ENCODE measurements around the gene ADORA1.

The ADORA1 gene

DNA sequence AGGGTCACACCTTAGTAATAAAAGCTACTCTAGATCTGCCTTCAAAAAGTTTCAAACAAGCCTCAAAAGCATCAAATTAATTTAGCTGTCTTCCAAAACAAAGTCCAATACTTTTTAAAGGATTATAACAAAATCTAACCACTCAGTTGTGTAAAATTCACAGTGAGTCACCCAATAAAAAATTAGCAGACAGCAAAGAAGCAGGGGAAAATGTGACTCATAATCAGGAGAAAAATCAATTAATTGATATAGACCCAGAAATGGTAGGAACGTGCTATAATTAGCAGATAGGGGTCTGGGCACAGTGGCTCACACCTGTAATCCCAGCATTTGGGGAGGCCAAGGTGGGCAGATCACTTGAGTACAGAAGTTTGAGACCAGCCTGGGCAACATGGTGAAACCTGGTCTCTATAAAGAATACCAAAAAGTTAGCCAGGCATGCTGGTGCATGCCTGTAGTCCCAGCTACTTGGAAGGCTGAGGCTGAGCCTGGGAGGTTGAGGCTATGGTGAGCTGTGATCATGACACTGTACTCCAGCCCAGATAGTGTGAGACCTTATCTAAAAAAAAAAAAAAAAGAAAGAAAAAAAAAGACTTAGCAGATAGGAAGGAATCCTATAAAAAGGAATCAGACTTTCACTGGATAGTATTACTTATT, 33.6 kb upstream of the ADORA1 start:
- no peak for TF ChIP-seq CTCF (IDR thresholded peaks at IDR 0.05; ENCODE audit: low read depth, low read length)
- DNase-seq (ENCODE audit: low read depth, low spot score): no peak
- in situ Hi-C loops (cut with HindIII; ENCODE audit: low sequenced_read_pairs): no loop called here
- H3K4me3 ChIP-seq (ENCODE audit: low read depth, low read length): no peak overlapping the region

DNA sequence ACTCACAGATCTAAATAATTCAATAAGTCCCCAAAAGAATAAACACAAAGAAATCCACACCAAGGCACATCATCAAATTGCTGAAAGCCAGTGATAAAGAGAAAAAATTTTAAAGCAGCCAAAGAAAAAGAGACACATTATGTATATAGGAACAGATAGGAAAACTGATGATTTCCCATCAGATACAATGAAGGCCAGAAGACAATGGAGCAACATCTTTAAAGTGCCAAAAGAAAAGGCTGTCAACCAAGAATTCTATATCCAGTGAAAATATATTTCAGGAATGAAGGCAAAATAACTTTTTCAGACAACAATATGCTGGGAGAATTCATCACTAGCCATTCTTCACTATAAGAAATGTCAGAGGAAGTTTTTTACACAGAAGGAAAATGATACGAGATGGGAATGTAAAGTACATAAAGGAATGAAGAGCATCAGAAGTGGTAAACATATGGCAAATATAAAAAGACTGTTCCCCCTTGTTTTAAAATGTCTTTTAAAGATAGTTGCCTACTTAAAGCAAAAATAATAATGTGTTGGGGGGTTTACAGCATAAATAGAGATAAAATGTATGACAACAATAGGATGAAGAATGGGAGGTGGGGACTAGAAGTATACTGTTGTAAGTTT, 32.4 kb upstream of the ADORA1 start:
- in situ Hi-C loops (cut with HindIII; ENCODE audit: low sequenced_read_pairs): no loop called here
- DNase-seq (ENCODE audit: low read depth, low spot score): no peak
- TF ChIP-seq CTCF (IDR thresholded peaks at IDR 0.05; ENCODE audit: low read depth, low read length): no peak
- H3K4me3 ChIP-seq (ENCODE audit: low read depth, low read length): no peak overlapping the region

- TF ChIP-seq CTCF (IDR thresholded peaks at IDR 0.05; ENCODE audit: low read depth, low read length): no peak
- in situ Hi-C loops (cut with HindIII; ENCODE audit: low sequenced_read_pairs): no loop called here
These were observed 31.0 kb upstream of the ADORA1 start for GRCh38 chr1:203096566-203096965.

GRCh38 chr1:203097001-203097400, 30.5 kb upstream of the ADORA1 start:
- DNase-seq (ENCODE audit: low read depth, low spot score): no peak
- H3K4me3 ChIP-seq (ENCODE audit: low read depth, low read length): no peak overlapping the region
- no peak for TF ChIP-seq CTCF (IDR thresholded peaks at IDR 0.05; ENCODE audit: low read depth, low read length)
- in situ Hi-C loops (cut with HindIII; ENCODE audit: low sequenced_read_pairs): no loop called here

More at GRCh38 chr1:203096566-203096965, 31.0 kb upstream of the ADORA1 start:
- no peak for DNase-seq (ENCODE audit: low read depth, low spot score)
- H3K4me3 ChIP-seq (ENCODE audit: low read depth, low read length): no peak overlapping the region

DNA sequence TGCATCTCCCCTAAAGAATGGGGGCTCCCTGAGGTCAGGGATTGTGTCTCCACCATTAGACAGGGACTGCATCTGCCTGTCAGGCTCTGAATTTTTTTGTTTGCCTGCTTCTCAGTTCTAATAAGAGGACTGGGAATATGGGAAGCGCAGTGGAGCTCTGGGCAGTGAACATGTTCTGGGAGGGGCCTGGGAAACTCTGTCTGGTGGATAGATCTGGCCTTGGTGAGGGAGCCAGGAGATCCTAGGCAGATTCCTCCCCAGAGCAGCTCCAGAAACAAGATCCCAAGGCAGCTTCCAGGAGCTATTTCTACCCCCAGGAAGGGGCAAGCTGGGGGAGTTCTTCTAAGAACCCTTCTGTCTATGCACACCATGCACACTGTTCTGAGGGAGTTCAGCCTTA, 29.1 kb upstream of the ADORA1 start:
- no peak overlapping the region for H3K4me3 ChIP-seq (ENCODE audit: low read depth, low read length)
- in situ Hi-C loops (cut with HindIII; ENCODE audit: low sequenced_read_pairs): no loop called here
- no peak for DNase-seq (ENCODE audit: low read depth, low spot score)
- no peak for TF ChIP-seq CTCF (IDR thresholded peaks at IDR 0.05; ENCODE audit: low read depth, low read length)

GRCh38 chr1:203098914-203099520, 28.5 kb upstream of the ADORA1 start:
- in situ Hi-C loops (cut with HindIII; ENCODE audit: low sequenced_read_pairs): no loop called here
- TF ChIP-seq CTCF (IDR thresholded peaks at IDR 0.05; ENCODE audit: low read depth, low read length): no peak
- H3K4me3 ChIP-seq (ENCODE audit: low read depth, low read length): no peak overlapping the region
- no peak for DNase-seq (ENCODE audit: low read depth, low spot score)

All from astrocyte of the spinal cord (primary cell).